Adrenal gland (tissue), 5 donors: ENCODE measurements around the gene CTNND2.

Experiments
- CTCF ChIP-seq, 6 experiments: fragments of 450-650 bp in 4 of 6; fragments of 200-600 bp in 2 of 6; sonication (generic) in 1 of 6; IDR thresholded peaks; 1 replicate in 5 of 6; 2 replicates in 1 of 6; pipeline versions ENCODE4 v1.5.1 to v1.8.0; 2016 to 2021; ENCODE audit warnings: antibody characterized with exemption in 6 of 6, mild to moderate bottlenecking in 2 of 6, moderate library complexity in 1 of 6
- POLR2A ChIP-seq, 2 donors: fragments of 450-650 bp; IDR thresholded peaks; one replicate each; pipeline ENCODE4 v1.6.1; 2017; ENCODE audit warnings: antibody characterized with exemption in 2 of 2, mild to moderate bottlenecking in 2 of 2, moderate library complexity in 1 of 2
- donor health status: DM: no; HTN: no; CAD: no.

DNA sequence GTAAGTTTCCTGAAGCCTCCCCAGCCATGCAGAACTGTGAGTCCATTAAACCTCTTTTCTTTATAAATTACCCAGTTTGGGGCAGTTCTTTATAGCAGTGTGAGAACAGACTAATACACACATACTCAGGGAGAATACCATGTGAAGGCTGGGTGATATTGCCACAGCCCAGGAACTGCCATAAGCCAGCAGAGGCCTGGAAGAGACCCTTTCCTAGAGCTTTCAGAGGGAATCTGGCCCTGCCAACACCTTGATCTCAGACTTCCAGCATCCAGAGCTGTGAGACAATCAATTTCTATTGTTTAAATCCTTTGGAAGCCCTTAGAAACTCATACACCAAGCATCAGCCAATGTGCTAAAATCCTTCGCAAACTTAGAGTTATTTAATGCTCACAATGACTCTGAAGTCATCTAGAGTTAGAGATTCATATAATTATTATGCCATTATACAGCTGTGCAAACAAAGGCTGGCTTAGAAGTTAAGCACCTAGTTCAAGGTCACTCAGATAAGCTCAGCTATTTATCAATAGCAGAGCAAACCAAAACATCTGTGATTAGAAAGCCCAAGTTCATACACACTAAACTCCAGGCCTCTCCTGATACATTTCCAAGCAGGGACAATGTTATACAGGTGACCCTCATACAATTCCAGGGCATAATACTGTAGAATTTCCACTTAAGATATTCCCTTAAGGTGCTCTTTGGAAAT is 611.4 kb downstream of the CTNND2 start:
- TF ChIP-seq CTCF (IDR thresholded peaks at IDR 0.05) (no peak), POLR2A (IDR thresholded peaks at IDR 0.05) (no peak)
